Kidney (tissue), 14 donors: ENCODE measurements around the gene EMC10. TPM values are rescaled to one million over a fixed set of nuclear protein-coding genes. Genes with fewer than 3 reads are reported as not detected.

Experiments used
- DNase-seq, 5 donors: peaks; one replicate each; pipeline ENCODE4 v3.0.0-alpha.2; 2013 to 2020
- FAIRE-seq: peaks from 2 replicates; lab custom pipeline; 2012; peaks lifted over from hg19 to GRCh38; lab: Jason Lieb, UNC
- H3K27ac ChIP-seq, 2 donors: one replicate each; pipeline ENCODE4 v1.7.0; 2013; ENCODE audit warnings: low read depth in 2 of 2, low read length in 2 of 2, inconsistent platforms in 1 of 2
- H3K27me3 ChIP-seq: one replicate; pipeline ENCODE4 v1.7.1; 2013; ENCODE audit warnings: low read length, inconsistent platforms; ENCODE audit not compliant: control insufficient read depth, insufficient read depth
- H3K36me3 ChIP-seq, 3 donors: one replicate each; pipeline versions ENCODE4 v1.7.0 to v1.7.1; 2013; ENCODE audit warnings: low read length in 3 of 3, control low read depth in 1 of 3, inconsistent platforms in 1 of 3; ENCODE audit not compliant: insufficient read depth in 3 of 3, control insufficient read depth in 2 of 3
- H3K4me1 ChIP-seq, 3 donors: one replicate each; pipeline versions ENCODE4 v1.7.0 to v1.7.1; 2013; ENCODE audit warnings: low read length in 3 of 3, inconsistent platforms in 1 of 3, low read depth in 1 of 3; ENCODE audit not compliant: control insufficient read depth in 2 of 3, insufficient read depth in 2 of 3
- H3K4me3 ChIP-seq, 3 donors: one replicate each; pipeline versions ENCODE4 v1.7.0 to v1.8.1; 2013; ENCODE audit warnings: low read length in 3 of 3, control low read depth in 1 of 3, inconsistent platforms in 1 of 3
- H3K9ac ChIP-seq, 3 donors: one replicate each; pipeline versions ENCODE4 v1.7.0 to v1.7.1; 2013; ENCODE audit warnings: low read length in 3 of 3, control low read depth in 1 of 3, inconsistent platforms in 1 of 3
- H3K9me3 ChIP-seq, 3 donors: one replicate each; pipeline versions ENCODE4 v1.7.0 to v1.7.1; 2013; ENCODE audit warnings: low read length in 3 of 3, control low read depth in 1 of 3, inconsistent platforms in 1 of 3; ENCODE audit not compliant: control insufficient read depth in 2 of 3, insufficient read depth in 1 of 3
- CTCF ChIP-seq: IDR thresholded peaks from 3 replicates; pipeline ENCODE4 v1.5.1; 2012; ENCODE audit warnings: mild to moderate bottlenecking, moderate library complexity, borderline replicate concordance; ENCODE audit not compliant: insufficient read depth; ENCODE audit errors: extremely low read depth
- intact Hi-C: fragments of 100-400 bp; cut with DNase I; formaldehyde crosslinking; loops from one replicate; pipeline ENCODE4 v1.11.1; 2022
- polyA plus RNA-seq: library from polyadenylated mRNA; stranded (reverse); fragments of 350-450 nt; fragmentation: Illumina TruSeq; extraction: RNeasy Lipid Tissue Mini Kit (QIAGEN cat#74804); gene quantifications from one replicate; pipeline ENCODE4 v1.2.3, GENCODE V29; 2014; ENCODE audit warnings: low read depth, low replicate concordance; ENCODE audit not compliant: insufficient read depth
- total RNA-seq: library from RNA; stranded (reverse); fragmentation: NEBNext Ultra II Directional; extraction: Animal tissue kit (Norgen Biotek cat#: 25700); gene quantifications from one replicate; pipeline ENCODE4 v1.2.1, GENCODE V29; 2021
- donor health status: control.
- donor health status: control.
- donor health status: control.
- donor health status: control.
- donor health status: control.
- donor health status: DM: yes; HTN: yes; CAD: no.
- donor health status: Normal renal cell carcinoma (clear cell type).

EMC10 gene
- total and polyA plus RNA-seq, 2 donors from 2014 or later: 184 to 199 TPM

- H3K4me1 ChIP-seq: no peaks in the 10 kb centered on the region
- H3K36me3 ChIP-seq: no peaks in the 10 kb centered on the region
- H3K27ac ChIP-seq: no peak overlapping the region
- H3K9me3 ChIP-seq: peaks cover 0 to 14% (median 3%) of the 10 kb centered on the region in 3 donors
- DNase-seq: peak in 1 of 5 donors; percentile 47
- TF ChIP-seq CTCF: no peak
- no peaks in the 10 kb centered on the region for H3K27me3 ChIP-seq
- no peak overlapping the region for H3K4me3 ChIP-seq
- no peak for FAIRE-seq
- no peak overlapping the region for H3K9ac ChIP-seq
- intact Hi-C loops: no loop called here
Observed at GRCh38 chr19:50536662-50537305, 60.5 kb downstream of the EMC10 start.

- Histone ChIP-seq H3K9me3 (peaks cover 0 to 14% (median 3%) of the 10 kb centered on the region in 3 donors), H3K27me3 (no peaks in the 10 kb centered on the region), H3K9ac (no peak overlapping the region), H3K27ac (no peak overlapping the region), H3K4me1 (no peaks in the 10 kb centered on the region), H3K36me3 (no peaks in the 10 kb centered on the region), H3K4me3 (no peak overlapping the region)
- DNase-seq (no peak), FAIRE-seq (no peak)
- intact Hi-C loops: no loop called here
- no peak for TF ChIP-seq CTCF
Observed at GRCh38 chr19:50537306-50537685, 61.0 kb downstream of the EMC10 start.

- peak; percentile 55 for TF ChIP-seq CTCF
- H3K4me3 ChIP-seq: no peak overlapping the region
- peaks cover 0 to 10% (median under 1%) of the 10 kb centered on the region in 3 donors for H3K9me3 ChIP-seq
- no peak overlapping the region for H3K27ac ChIP-seq
- intact Hi-C loops: no loop called here
- no peaks in the 10 kb centered on the region for H3K27me3 ChIP-seq
- peak in 4 of 5 donors; percentile 82 to 87 (median 86) for DNase-seq
- no peak for FAIRE-seq
- no peaks in the 10 kb centered on the region for H3K36me3 ChIP-seq
- H3K4me1 ChIP-seq: no peaks in the 10 kb centered on the region
- no peak overlapping the region for H3K9ac ChIP-seq
Observed at GRCh38 chr19:50537769-50538230, 61.5 kb downstream of the EMC10 start.

Other genes starting within 250 kb of the EMC10 start
- gene KCNC3, start 147.1 kb upstream of the EMC10 start, total RNA-seq: 31.0 TPM
- gene KCNC3, start 147.1 kb upstream of the EMC10 start, polyA plus RNA-seq: 9.1 TPM
- gene NAPSA, start 110.9 kb upstream of the EMC10 start, total RNA-seq: 217 TPM
- 268 TPM for gene NAPSA, start 110.9 kb upstream of the EMC10 start, polyA plus RNA-seq
- gene NR1H2, start 100.0 kb upstream of the EMC10 start, total RNA-seq: 80.4 TPM
- gene NR1H2, start 100.0 kb upstream of the EMC10 start, polyA plus RNA-seq: 59.7 TPM
- gene POLD1, start 92.2 kb upstream of the EMC10 start, total RNA-seq: 22.1 TPM
- 17.8 TPM for gene POLD1, start 92.2 kb upstream of the EMC10 start, polyA plus RNA-seq
- gene SPIB, start 57.6 kb upstream of the EMC10 start, total RNA-seq: 1.1 TPM
- gene SPIB, start 57.6 kb upstream of the EMC10 start, polyA plus RNA-seq: not detected
- gene MYBPC2, start 43.6 kb upstream of the EMC10 start, total RNA-seq: 0.98 TPM
- gene MYBPC2, start 43.6 kb upstream of the EMC10 start, polyA plus RNA-seq: not detected
- 2.0 TPM for gene GARIN5A, start 341 bp downstream of the EMC10 start, total RNA-seq
- gene GARIN5A, start 341 bp downstream of the EMC10 start, polyA plus RNA-seq: 9.0 TPM
- 31.7 TPM for gene JOSD2, start 34.7 kb downstream of the EMC10 start, total RNA-seq
- gene JOSD2, start 34.7 kb downstream of the EMC10 start, polyA plus RNA-seq: 73.7 TPM
- not detected for gene ASPDH, start 37.4 kb downstream of the EMC10 start, total RNA-seq
- gene ASPDH, start 37.4 kb downstream of the EMC10 start, polyA plus RNA-seq: 115 TPM
- 1.2 TPM for gene LRRC4B, start 91.9 kb downstream of the EMC10 start, total RNA-seq
- 2.6 TPM for gene LRRC4B, start 91.9 kb downstream of the EMC10 start, polyA plus RNA-seq
- gene SYT3, start 163.4 kb downstream of the EMC10 start, total RNA-seq: 0.63 TPM
- 0.54 TPM for gene SYT3, start 163.4 kb downstream of the EMC10 start, polyA plus RNA-seq
- gene C19orf81, start 172.9 kb downstream of the EMC10 start, total RNA-seq: 3.0 TPM
- 1.6 TPM for gene C19orf81, start 172.9 kb downstream of the EMC10 start, polyA plus RNA-seq
- gene SHANK1, start 243.3 kb downstream of the EMC10 start, total RNA-seq: 0.35 TPM
- 0.24 TPM for gene SHANK1, start 243.3 kb downstream of the EMC10 start, polyA plus RNA-seq
- 9.6 TPM for gene CLEC11A, start 246.9 kb downstream of the EMC10 start, total RNA-seq
- gene CLEC11A, start 246.9 kb downstream of the EMC10 start, polyA plus RNA-seq: 24.5 TPM